KBM-7 (cell line): ENCODE measurements around the gene FAM131C.
A peak's percentile ranks its signal among the peaks of the same experiment; 100 is the strongest.

ENCODE experiments used
- DNase-seq: peaks from one replicate; pipeline ENCODE4 v3.0.0-alpha.2; 2015
- in situ Hi-C: fragments of 300-500 bp; cut with MboI; formaldehyde crosslinking; loops from 2 replicates; pipeline ENCODE4 v1.14.3; 2020; ENCODE audit warnings: low sequenced_read_pairs, low pct_unique_long_range_greater_than_20kb, mixed read lengths

The FAM131C gene

GRCh38 chr1:16011936-16012589 lies 61.4 kb downstream of the FAM131C start:
- no peak for DNase-seq
- in situ Hi-C loops: no loop called here

- in situ Hi-C loops: no loop called here
- no peak for DNase-seq
Measured at GRCh38 chr1:16010837-16011236, 62.6 kb downstream of the FAM131C start.

GRCh38 chr1:16009678-16010077 lies 63.8 kb downstream of the FAM131C start:
- no peak for DNase-seq
- in situ Hi-C loops: no loop called here

- in situ Hi-C loops: no loop called here
- DNase-seq: peak; percentile 73
Measured at GRCh38 chr1:16009030-16009460, 64.4 kb downstream of the FAM131C start.
